ENCODE measurements around the gene TTLL13. TPM values are rescaled to one million over a fixed set of nuclear protein-coding genes. Genes with fewer than 3 reads are reported as not detected.

The TTLL13 gene
- total and polyA plus RNA-seq, 7 donors, result 0.03 to 0.69 (median 0.08) TPM; not detected in 2

- WGBS, 3 donors, result 84 to 95% (median 87%) methylated on average over 15 of the region's 15 CpGs
- no peak for ATAC-seq
Observed at GRCh38 chr15:90228960-90229359, 20.4 kb upstream of the TTLL13 start.

GRCh38 chr15:90230071-90230494, 19.3 kb upstream of the TTLL13 start:
- ATAC-seq (peak; percentile 21 to 50 (median 38)), DNase-seq (peak; percentile 46 to 80)
- H3K9me3 ChIP-seq, result no peaks in the 10 kb centered on the region
- intact Hi-C loops (cut with DNase I), result no loop called here
- no peak for TF ChIP-seq CTCF (IDR thresholded peaks at IDR 0.05)
- 26 to 38% (median 36%) methylated on average over 12 of the region's 12 CpGs for WGBS, 3 donors
- H3K4me1 ChIP-seq, result peaks cover 39% of the 10 kb centered on the region
- peaks cover 4 to 61% of the 10 kb centered on the region in 2 donors for H3K36me3 ChIP-seq (ENCODE audit: insufficient read depth in 1 of 2, low read depth in 1 of 2)
- peak overlapping the region; percentile 60 for H3K27ac ChIP-seq
- peak overlapping the region; percentile 11 for H3K4me3 ChIP-seq
- no peaks in the 10 kb centered on the region for H3K27me3 ChIP-seq (ENCODE audit: insufficient read depth in 3 of 3, low read length in 2 of 3)

More at GRCh38 chr15:90228960-90229359, 20.4 kb upstream of the TTLL13 start:
- H3K4me3 ChIP-seq, result no peak overlapping the region
- no peak overlapping the region for H3K27ac ChIP-seq
- peaks cover 4 to 70% of the 10 kb centered on the region in 2 donors for H3K36me3 ChIP-seq (ENCODE audit: insufficient read depth in 1 of 2, low read depth in 1 of 2)
- H3K9me3 ChIP-seq, result no peaks in the 10 kb centered on the region
- DNase-seq, result no peak
- TF ChIP-seq CTCF (IDR thresholded peaks at IDR 0.05), result no peak
- intact Hi-C loops (cut with DNase I), result loop anchor here (5.0 to 10.0 kb wide), 3 partner anchors 324 to 484 kb away; no protein-coding TSS in a partner anchor
- H3K27me3 ChIP-seq (ENCODE audit: insufficient read depth in 3 of 3, low read length in 2 of 3), result no peaks in the 10 kb centered on the region
- peaks cover 31% of the 10 kb centered on the region for H3K4me1 ChIP-seq

GRCh38 chr15:90230610-90231009, 18.7 kb upstream of the TTLL13 start:
- Histone ChIP-seq H3K36me3 (ENCODE audit: insufficient read depth in 1 of 2, low read depth in 1 of 2) (peaks cover 4 to 57% of the 10 kb centered on the region in 2 donors), H3K27me3 (ENCODE audit: insufficient read depth in 3 of 3, low read length in 2 of 3) (no peaks in the 10 kb centered on the region), H3K9me3 (no peaks in the 10 kb centered on the region), H3K4me1 (peaks cover 39% of the 10 kb centered on the region), H3K27ac (peak overlapping the region; percentile 60), H3K4me3 (peak overlapping the region; percentile 11)
- ATAC-seq (no peak), DNase-seq (no peak)
- intact Hi-C loops (cut with DNase I), result no loop called here
- TF ChIP-seq CTCF (IDR thresholded peaks at IDR 0.05), result no peak
- 76 to 81% (median 76%) methylated on average over 8 of the region's 8 CpGs for WGBS, 3 donors

GRCh38 chr15:90231028-90232017, 18.0 kb upstream of the TTLL13 start:
- H3K27ac ChIP-seq, result peak overlapping the region; percentile 60
- 64 to 80% (median 65%) methylated on average over 27 of the region's 27 CpGs for WGBS, 3 donors
- H3K4me1 ChIP-seq, result peaks cover 39% of the 10 kb centered on the region
- H3K36me3 ChIP-seq (ENCODE audit: insufficient read depth in 1 of 2, low read depth in 1 of 2), result peaks cover 4 to 57% of the 10 kb centered on the region in 2 donors
- H3K4me3 ChIP-seq, result no peak overlapping the region
- ATAC-seq (no peak), DNase-seq (no peak)
- H3K9me3 ChIP-seq, result no peaks in the 10 kb centered on the region
- no peak for TF ChIP-seq CTCF (IDR thresholded peaks at IDR 0.05)
- no peaks in the 10 kb centered on the region for H3K27me3 ChIP-seq (ENCODE audit: insufficient read depth in 3 of 3, low read length in 2 of 3)
- intact Hi-C loops (cut with DNase I), result no loop called here

Measured in psoas muscle (tissue), 8 donors.